H1 (cell line): Measurements from ENCODE around the gene RPL6. TPM values are rescaled to one million over a fixed set of nuclear protein-coding genes. Genes with fewer than 3 reads are reported as not detected.

Experiments
- BCL11A ChIP-seq, 2 experiments: IDR thresholded peaks; one replicate each; pipeline ENCODE4 v1.6.1; 2011; ENCODE audit warnings: low read depth in 2 of 2, low read length in 2 of 2, mild to moderate bottlenecking in 2 of 2
- polyA plus RNA-seq, 7 experiments: library from polyadenylated mRNA; depleted of rRNA in 3 of 7; stranded (reverse) in 5 of 7; unstranded in 2 of 7; fragments of >200 nt in 5 of 7; fragments of 200-250 nt in 2 of 7; gene quantifications; 1 replicate in 5 of 7; 2 replicates in 1 of 7; 4 replicates in 1 of 7; pipeline versions ENCODE4 v1.2.1 to v1.2.3, GENCODE V29; 2011 to 2013; ENCODE audit warnings: missing spikeins in 2 of 7, mixed read lengths in 2 of 7
- total RNA-seq: library from RNA; stranded (reverse); fragmentation: NEBNext Ultra II Directional; extraction: Animal tissue kit (Norgen Biotek cat#: 25700); gene quantifications from 2 replicates; pipeline ENCODE4 v1.2.1, GENCODE V29; 2021
- TF ChIP-seq, protein P1 (sequence below): IDR thresholded peaks from 2 replicates; pipeline ENCODE4 v1.6.1; 2011; ENCODE audit warnings: low read depth, mild to moderate bottlenecking, low read length; ENCODE audit not compliant: insufficient read depth

The RPL6 gene
- total and polyA plus RNA-seq, 2 of the 8 experiments (the other 6 are each of a cell fraction or from before 2014, with no cell fraction given), result 1,073 to 1,643 TPM

DNA sequence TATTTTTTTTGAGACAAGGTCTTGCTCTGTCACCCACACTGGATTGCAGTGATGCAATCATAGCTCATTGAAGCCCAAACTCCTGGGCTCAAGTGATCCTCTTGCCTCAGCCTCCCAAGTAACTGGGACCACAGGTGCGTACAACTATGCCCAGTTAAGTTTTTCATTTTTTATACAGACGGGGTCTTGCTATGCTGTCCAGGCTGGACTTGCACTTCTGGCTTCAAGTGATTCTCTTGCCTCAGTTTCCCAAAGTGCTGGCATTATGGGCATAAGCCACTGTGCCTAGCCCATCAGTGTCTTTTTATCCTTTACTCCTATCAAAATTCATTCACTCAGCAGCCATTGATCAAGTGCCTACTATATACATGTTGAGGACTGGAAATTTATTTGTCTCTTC is 18.4 kb upstream of the RPL6 start (continued):
- no peak for TF ChIP-seq BCL11A (IDR thresholded peaks at IDR 0.05; ENCODE audit: low read depth in 2 of 2, low read length in 2 of 2)
- TF ChIP-seq, protein P1, sequence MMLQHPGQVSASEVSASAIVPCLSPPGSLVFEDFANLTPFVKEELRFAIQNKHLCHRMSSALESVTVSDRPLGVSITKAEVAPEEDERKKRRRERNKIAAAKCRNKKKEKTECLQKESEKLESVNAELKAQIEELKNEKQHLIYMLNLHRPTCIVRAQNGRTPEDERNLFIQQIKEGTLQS, result no peak
